T47D (cell line): ENCODE results near the gene CEACAM4.

Experiments
- DNase-seq, 2 experiments: peaks; one replicate each; pipeline versions ENCODE4 v3.0.0 to v3.0.0-alpha.2; 2011 to 2012; ENCODE audit warnings: low read depth in 1 of 2, low spot score in 1 of 2
- JUND ChIP-seq: IDR thresholded peaks from 2 replicates; pipeline ENCODE4 v1.6.1; 2012; ENCODE audit warnings: low read depth
- in situ Hi-C: cut with HindIII; loops from 2 replicates; pipeline ENCODE4 v1.10.0; 2016; ENCODE audit warnings: low sequenced_read_pairs, low pct_unique_long_range_greater_than_20kb

The CEACAM4 gene

DNA sequence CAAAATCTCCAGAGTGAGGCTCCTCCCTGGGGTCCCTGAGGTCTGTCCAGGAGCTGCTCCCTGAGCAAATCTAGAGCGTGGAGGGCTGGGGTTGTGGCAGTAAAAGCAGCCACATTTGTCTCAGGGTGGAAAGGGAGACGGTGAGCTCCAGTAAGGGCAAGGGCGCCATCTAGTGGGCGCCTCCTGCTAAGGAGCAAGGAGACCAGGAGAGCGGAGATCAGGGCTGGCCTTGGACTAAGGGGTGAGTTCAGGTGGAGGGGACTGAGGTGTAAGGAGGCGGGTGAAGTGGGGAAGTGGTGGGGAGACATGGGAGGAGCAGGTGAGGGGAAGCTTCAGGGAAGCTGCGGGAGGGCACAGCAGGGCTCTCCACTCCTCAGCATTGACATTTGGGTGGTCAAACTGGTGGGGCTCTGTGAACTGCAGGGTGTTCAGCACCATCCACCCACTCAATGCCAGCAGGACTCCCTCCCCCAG lies 56.2 kb downstream of the CEACAM4 start:
- in situ Hi-C loops, result no loop called here
- peak in 1 of 2 experiments; percentile 81 for DNase-seq
- TF ChIP-seq JUND, result no peak

DNA sequence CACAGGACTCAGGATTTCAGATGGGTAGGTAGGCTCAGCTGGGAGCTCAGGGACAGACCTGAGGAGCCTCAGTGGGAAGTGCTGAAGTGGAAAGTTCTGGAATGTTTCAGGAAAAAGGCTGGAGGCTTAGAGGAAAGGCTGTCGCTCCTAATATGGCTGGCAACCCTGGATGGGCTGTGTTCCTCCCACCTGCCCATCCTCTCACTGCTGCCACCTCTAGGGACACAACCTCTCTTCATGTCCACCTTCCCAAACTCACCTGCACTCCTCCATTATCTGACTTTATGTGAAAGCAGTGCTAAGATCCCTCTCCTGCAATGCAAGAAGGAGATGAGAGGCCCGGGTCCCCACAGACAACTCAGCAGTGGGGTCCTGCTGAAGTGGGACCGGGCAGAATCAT lies 56.7 kb downstream of the CEACAM4 start:
- no peak for TF ChIP-seq JUND
- DNase-seq, result peak in 1 of 2 experiments; percentile 37
- in situ Hi-C loops, result no loop called here

DNA sequence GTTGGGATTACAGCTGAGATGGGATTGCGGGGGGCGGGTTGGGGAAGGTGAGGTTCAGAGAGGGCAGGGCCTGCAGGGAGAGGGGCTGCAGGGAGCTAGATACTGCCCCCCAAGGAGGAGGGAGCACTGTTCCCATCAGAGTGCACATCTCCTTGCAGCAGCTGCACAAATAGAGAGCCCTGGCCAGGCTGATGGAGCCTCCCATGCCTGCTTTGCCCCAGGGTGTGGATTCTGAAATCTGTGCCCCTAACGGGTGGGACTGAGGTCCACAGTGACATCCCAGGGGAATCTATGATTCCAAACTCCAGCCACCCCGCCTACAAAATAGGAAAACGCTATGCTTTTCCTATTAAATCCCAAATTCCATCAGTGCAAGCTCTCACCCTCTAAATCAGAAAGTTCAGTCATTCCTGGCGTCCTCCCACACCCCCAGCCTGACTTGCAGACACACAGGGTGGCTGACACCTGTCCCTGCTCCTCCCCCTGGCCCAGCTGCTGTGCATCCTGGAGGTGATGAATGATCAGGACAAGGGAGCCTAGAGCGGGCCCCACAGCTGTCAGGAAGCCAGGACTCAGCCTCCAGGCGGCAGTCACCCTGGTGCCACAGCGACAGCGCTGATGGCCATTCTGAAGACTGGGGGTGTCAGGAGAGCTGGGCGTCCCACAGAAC lies 57.3 kb downstream of the CEACAM4 start:
- in situ Hi-C loops, result no loop called here
- no peak for TF ChIP-seq JUND
- DNase-seq, result no peak
